HG02642 (cell line): ENCODE measurements around the gene CCDC7.
"Not testable (repeated sequence)": the region's sequence is repeated elsewhere in the genome, so short reads cannot be mapped to it uniquely, and the experiment has no call there.

ENCODE experiments used
- ATAC-seq: cut with Tn5 transposase; IDR thresholded peaks from one replicate; pipeline ENCODE4 v1.9.1; 2021; ENCODE audit warnings: mild to moderate bottlenecking; ENCODE audit not compliant: unreplicated experiment, poor library complexity

CCDC7 gene

DNA sequence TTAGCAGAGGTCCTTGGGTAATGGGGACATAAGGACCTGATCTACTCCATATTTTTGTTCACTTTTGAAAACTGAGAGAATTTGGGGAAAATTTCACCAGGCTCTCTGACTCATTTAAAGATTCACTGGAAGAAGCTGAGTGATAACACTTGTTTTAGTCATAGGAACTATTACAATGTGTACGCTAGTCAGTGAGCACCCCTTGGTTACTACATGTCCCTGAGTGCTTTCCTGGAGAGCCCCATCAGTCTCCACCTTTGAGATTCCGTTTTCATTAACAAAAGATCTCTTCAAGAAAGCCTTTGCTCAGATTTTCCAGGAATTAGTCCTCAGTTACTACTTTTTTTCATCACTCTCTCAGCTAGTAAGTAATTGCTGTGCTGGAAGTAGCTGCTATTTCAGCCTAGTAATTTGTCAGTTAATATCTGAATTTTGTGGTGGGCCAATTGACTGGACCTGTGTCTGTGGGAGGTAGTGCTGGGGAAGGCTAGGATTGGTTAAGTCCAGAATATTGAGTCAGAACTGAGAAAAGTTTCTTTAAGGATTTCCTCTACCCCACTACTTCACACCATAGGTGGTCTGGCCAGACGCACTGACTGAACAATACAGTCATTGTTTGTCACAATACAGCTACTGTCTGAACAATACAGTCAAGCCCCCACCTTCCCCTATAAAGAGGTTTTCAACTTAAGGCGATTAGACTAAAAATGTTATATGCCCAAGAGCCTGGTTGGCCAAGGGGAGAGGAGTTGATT lies 235.0 kb downstream of the CCDC7 start:
- no peak for ATAC-seq

DNA sequence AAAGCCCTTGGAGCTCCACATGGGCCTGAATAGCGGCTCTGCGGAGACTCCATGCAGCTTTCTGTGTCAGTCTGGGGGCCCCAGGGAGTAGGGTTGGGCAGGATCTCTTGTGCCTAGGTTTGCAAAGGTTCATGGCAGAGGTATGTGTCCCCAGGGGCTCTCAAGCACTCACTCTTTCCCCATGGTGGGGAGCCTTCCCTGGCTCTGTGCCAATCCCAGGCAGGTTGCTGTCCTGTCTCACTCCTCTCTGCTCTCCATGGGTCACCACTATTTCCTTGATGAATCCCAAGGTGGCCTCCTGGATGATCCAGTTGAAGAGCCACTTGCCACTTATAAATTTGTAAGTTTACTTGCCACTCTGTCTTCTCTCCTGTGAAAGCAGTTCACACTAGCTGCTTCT lies 238.4 kb downstream of the CCDC7 start:
- ATAC-seq, result no peak

- ATAC-seq, result no peak
Measured at GRCh38 chr10:32687116-32687515, 241.2 kb downstream of the CCDC7 start.

DNA sequence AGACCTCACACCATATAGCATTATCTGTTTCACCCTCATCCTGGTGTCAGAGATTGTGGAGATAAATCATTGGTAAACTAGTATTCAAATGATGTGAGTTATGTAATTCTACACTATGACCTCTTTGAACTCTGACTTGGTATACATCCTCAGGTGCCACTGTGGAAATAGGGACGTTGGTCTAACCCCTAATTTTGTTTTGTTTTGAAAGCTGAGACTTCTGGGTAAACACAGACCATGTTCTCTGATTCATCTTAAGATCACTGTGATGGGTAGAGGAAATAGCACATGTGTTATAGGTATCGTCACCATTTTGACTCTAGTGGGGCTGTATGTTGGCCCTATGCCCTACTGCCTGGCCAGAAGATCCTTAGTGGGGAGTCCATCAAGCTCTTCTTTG lies 241.6 kb downstream of the CCDC7 start:
- ATAC-seq, result no peak

DNA sequence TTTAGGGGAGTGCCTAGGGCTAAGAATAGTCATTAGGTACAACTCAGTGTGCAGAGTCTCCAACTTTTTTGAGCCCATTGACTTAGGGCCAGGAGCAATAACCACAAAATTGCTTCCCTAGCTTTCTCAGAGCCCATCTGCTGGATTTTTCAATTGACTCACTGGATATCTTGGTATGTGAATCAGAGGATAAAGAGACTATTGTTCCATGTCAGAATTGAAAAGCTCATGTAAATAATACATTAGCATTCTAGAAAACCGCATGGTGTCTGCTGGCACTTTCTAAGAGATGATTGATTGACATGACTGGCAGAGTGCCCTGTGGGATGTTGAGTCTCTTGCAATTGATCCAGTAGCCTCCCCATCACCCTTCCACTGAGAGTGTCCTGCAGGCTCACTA lies 246.2 kb downstream of the CCDC7 start:
- no peak for ATAC-seq

GRCh38 chr10:32693441-32693979 lies 247.6 kb downstream of the CCDC7 start:
- ATAC-seq, result no peak

DNA sequence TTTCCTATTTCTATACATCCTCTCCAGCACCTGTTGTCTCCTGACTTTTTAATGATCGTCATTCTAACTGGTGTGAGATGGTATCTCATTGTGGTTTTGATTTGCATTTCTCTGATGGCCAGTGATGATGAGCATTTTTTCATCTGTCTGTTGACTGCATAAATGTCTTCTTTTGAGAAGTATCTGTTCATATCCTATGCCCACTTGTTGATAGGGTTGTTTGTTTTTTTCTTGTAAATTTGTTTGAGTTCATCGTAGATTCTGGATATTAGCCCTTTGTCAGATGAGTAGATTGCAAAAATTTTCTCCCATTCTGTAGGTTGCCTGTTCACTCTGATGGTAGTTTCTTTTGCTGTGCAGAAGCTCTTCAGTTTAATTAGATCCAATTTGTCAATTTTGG lies 253.7 kb downstream of the CCDC7 start:
- not testable (repeated sequence) for ATAC-seq

DNA sequence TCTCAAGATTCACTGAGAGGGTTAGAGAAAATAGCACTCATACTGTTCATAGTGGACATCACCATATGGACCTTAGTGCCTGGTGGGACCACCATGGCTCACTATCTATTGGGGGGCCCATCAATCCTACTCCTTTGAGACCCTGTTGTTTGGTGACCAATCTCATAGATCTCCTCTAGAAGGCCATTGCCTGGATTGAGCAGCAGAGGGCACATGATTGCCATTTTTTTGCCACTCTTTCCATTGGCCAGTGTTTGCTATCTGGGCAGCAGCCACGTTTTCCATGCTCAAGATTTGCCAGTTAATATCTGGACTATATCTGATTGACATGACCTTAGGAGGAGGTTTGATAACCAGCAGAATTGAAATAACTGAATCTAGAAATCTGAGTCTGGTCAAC lies 267.6 kb downstream of the CCDC7 start:
- no peak for ATAC-seq

- no peak for ATAC-seq
Measured at GRCh38 chr10:32731527-32731926, 285.6 kb downstream of the CCDC7 start.

- no peak for ATAC-seq
Measured at GRCh38 chr10:32738958-32739357, 293.0 kb downstream of the CCDC7 start.

GRCh38 chr10:32744321-32744720 lies 298.4 kb downstream of the CCDC7 start:
- no peak for ATAC-seq

DNA sequence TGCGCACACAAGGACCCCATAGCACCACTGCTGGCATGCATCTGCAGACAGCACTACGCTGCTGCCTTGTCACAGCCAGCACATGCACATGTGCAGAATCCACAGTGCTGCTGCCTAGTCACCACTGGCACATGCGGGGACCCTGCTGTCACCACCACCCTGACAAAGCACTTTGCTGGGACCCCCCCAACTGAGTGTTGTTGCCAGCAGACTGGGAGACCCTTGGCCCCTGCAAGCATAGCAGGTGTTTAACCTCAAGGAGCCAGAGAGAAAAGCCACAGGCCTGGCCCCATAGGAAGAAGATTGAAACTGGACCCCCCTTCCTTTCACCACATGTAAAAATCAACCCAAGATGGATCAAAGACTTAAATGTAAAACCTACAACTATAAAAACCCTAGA lies 300.9 kb downstream of the CCDC7 start:
- no peak for ATAC-seq

GRCh38 chr10:32751582-32751981 lies 305.6 kb downstream of the CCDC7 start:
- ATAC-seq, result no peak

- ATAC-seq, result not testable (repeated sequence)
Measured at GRCh38 chr10:32754900-32755299, 309.0 kb downstream of the CCDC7 start.

GRCh38 chr10:32771217-32771616 lies 325.3 kb downstream of the CCDC7 start:
- ATAC-seq, result no peak

GRCh38 chr10:32773105-32773504 lies 327.2 kb downstream of the CCDC7 start:
- ATAC-seq, result no peak

GRCh38 chr10:32786968-32787367 lies 341.0 kb downstream of the CCDC7 start:
- no peak for ATAC-seq

DNA sequence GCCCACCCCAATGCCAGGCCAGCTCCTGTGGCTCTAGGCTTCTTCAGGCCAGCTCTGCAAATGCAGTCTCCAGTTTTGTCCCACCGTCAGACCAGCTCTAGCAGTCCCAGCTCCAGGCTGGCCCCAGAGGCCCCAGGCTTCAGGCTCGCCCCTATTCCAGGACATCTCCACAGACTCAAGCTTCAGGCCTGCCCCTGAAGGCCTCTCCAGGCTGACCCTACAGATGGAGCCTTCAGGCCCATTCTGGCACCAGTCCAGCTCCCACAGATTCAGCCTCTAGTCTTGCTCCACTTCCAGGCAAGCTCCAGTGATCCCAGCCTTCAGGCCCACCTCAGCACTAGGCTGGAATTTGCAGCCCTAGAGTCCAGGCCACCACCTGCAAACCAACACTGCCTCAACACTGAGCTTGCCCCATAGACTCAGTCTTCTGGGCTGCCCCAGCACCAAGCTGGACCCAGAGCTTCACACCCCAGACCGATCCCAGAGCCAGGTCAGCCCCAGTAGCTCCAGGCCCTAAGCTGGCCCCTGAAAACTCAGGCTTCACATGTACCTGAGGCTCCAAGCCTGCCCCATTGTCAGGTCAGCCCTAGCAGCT lies 341.8 kb downstream of the CCDC7 start:
- no peak for ATAC-seq

- no peak for ATAC-seq
Measured at GRCh38 chr10:32788359-32788758, 342.4 kb downstream of the CCDC7 start.

- no peak for ATAC-seq
Measured at GRCh38 chr10:32790483-32790882, 344.5 kb downstream of the CCDC7 start.

GRCh38 chr10:32793033-32793432 lies 347.1 kb downstream of the CCDC7 start:
- ATAC-seq, result no peak
